Inferior parietal cortex (tissue), 1 donor: ENCODE data around the gene CCDC200.
"Not testable (repeated sequence)": the region's sequence is repeated elsewhere in the genome, so short reads cannot be mapped to it uniquely, and the experiment has no call there.

ENCODE experiments used
- DNase-seq: peaks from one replicate; pipeline ENCODE4 v3.0.0-alpha.2; 2016; ENCODE audit errors: extremely low spot score

CCDC200 gene

GRCh38 chr17:43216369-43216761 is 12.1 kb downstream of the CCDC200 start:
- no peak for DNase-seq

DNA sequence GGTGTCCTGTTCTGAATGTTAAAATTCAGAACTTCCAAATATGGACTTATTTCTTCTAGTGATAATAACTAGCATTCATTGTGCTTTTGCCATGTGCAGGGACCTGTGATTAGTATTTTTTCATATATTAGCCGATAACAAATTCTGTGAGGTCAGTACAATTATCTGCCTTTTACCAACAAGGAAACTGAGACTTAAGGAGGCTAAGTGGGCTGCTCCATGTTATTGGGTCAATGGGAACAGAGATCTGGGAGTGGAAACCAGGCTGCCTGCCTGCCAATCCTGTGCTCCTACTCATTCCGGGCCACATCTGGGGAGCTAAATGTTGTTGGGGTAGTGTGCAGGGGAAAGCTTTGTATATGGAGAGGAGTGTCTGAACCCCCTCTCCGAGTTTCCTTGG is 13.1 kb downstream of the CCDC200 start:
- no peak for DNase-seq

DNA sequence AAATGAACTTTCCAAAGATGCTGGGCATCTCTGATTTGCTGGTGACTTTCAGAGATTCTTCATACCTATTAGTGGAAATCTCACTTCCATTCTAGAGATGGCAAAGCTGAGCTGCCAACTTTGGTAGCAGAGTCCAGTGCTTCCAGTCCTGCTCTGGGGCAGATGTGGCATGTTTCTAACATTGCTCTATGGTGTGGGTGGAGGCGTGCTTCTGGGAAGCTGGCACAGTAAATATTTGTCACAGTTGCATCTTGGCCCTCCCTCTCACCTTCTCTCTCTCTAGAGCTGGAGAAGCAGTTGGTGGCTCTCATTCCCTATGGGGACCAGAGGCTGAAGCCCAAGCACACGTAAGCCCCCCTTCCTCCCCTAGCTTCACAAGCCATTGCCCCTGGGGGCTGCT is 14.9 kb downstream of the CCDC200 start:
- DNase-seq, result no peak

DNA sequence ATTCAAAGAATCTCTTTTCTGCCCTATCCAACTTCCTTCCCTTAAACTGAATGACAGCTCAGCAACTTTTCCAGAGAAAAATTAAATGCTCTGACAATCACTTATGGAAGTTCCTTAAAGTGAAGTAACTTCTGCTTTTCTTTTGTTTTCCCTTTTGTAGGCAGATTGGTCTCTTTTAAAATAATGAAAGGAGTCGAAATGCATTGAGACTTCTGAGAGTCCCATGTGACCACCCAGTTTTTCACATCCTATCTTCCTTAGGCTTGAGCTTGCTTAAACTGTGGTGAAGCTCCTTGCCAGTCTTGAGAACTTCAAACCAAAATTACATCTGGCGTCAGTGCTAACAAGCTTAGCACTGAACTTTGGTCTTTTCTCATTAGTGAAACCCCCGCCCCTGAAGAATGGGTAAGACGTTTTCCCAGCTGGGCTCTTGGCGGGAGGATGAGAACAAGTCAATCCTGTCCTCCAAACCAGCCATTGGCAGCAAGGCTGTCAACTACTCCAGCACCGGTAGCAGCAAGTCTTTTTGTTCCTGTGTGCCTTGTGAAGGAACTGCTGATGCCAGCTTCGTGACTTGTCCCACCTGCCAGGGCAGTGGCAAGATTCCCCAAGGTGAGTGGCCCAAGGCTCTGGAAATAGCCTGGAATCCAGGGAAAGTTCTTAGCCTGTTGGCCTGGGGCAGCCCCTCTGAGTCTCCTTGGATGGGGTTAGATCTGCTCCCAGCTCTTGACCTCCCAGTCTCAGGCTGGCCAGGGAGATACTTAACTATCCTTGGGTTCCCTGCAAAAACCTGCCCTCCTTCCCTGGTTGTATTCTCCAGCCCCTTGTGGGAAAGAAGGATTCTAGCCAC is 15.6 kb downstream of the CCDC200 start:
- DNase-seq, result no peak

- DNase-seq, result no peak
These were observed 16.7 kb downstream of the CCDC200 start, which contains the start of gene TMEM106A for GRCh38 chr17:43211480-43212402. TSS of gene TMEM106A (plus strand) at chr17:43211875. CDS start at chr17:43213042, 1,167 bp downstream.

- no peak for DNase-seq
These were observed 17.3 kb downstream of the CCDC200 start for GRCh38 chr17:43211123-43211479.

DNA sequence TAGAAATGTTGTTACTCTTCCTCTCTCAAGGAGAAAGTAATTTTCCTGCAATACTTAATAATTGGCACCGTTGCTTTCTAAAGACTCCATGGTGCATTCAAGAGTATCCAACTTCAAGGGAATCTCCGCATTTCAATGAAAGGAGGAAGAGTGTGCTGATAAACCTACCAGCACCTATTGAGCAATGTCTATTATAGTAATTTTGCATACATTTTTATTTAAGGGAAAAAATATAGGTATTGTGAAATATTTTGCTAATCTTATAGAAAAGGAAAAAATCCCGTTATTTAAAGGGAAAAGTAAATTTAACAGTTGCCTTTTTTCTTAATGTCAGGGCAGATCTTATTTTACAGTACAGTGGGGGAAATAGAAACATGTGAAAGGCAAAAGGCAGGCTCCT is 17.8 kb downstream of the CCDC200 start:
- DNase-seq, result no peak

- DNase-seq, result not testable (repeated sequence)
These were observed 25.4 kb downstream of the CCDC200 start for GRCh38 chr17:43203013-43203412.

- DNase-seq, result no peak
These were observed 28.3 kb downstream of the CCDC200 start for GRCh38 chr17:43200127-43200526.

DNA sequence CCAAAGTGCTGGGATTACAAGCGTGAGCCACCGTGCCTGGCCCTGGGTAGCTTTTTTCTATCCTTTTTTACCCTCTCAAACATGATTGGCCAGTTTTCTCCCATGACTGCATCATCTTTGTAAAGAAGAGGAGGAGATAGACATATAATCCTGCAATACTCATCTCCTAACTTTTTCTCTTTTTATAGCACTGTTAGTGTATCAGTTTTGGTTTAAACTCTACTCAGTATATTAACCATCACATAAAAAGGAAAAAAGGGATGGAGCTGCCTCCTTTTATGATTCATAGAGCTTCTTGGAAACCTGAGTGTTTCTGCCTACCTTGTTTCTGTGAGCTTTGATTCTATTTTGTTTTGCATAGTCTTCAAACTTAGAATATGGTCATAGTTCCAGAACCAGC is 28.8 kb downstream of the CCDC200 start:
- DNase-seq, result no peak

DNA sequence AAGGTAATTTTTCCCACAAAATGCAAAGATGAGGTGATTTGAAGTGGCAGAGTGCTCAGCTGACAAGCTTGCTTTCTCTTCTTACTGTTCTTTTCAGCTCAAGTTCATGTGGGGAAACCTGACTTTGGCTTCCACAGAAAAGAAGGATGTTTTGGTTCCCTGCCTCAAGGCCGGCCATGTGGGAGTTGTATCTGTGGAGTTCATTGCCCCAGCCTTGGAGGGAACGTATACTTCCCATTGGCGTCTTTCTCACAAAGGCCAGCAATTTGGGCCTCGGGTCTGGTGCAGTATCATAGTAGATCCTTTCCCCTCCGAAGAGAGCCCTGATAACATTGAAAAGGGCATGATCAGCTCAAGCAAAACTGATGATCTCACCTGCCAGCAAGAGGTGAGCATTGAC is 35.2 kb downstream of the CCDC200 start:
- DNase-seq, result no peak

DNA sequence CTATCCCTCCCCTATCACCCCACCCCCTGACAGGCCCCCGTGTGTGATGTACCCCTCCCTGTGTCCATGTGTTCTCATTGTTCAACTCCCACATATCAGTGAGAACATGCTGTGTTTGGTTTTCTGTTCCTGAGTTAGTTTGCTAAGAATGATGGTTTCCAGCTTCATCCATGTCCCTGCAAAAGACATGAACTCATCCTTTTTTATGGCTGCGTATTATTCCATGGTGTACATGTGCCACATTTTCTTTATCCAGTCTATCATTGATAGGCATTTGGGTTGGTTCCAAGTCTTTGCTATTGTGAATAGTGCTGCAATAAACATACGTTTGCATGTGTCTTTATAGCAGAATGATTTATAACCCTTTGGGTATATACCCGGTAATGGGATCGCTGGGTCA is 41.8 kb downstream of the CCDC200 start:
- not testable (repeated sequence) for DNase-seq

DNA sequence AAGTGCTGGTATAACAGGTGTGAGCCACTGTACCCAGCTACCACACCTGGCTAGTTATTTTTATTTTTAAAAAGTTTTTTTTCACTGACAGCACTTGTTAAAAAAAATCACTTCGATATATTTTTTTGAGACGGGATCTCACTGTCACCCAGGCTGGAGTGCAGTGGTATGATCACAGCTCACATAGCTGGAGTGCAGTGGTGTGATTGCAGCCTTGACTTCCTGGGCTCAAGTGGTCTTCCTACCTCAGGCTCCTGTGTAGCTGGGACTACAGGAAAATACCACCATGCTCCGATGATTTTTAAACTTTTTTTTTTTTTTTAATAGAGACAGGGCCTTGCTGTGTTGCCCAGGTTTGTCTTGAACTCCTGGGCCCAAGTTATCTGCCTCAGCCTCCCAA is 44.5 kb downstream of the CCDC200 start:
- DNase-seq, result no peak

DNA sequence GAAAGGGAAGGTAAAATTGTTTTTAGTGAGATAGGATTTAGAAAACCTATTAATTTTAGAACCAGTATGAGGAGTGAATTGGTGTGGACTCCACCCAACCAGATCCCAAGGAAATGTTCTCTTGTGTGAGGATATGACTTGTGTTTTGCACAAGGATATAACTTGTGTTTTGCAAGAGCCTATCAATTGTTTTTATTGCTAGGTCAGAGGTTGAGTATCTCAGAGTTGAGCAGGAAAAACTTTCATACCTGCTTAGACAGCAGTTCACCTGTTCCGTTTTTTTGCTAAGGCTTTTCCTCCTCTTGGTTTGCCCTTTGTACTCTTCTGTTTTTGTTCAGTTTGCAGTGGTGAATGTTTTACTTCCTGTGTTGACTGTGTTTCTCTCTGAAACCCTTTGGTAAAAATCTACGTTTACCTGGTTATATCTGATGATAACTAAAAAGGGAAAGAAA is 52.3 kb downstream of the CCDC200 start:
- DNase-seq, result no peak

GRCh38 chr17:43175213-43176118 is 53.0 kb downstream of the CCDC200 start:
- no peak for DNase-seq

DNA sequence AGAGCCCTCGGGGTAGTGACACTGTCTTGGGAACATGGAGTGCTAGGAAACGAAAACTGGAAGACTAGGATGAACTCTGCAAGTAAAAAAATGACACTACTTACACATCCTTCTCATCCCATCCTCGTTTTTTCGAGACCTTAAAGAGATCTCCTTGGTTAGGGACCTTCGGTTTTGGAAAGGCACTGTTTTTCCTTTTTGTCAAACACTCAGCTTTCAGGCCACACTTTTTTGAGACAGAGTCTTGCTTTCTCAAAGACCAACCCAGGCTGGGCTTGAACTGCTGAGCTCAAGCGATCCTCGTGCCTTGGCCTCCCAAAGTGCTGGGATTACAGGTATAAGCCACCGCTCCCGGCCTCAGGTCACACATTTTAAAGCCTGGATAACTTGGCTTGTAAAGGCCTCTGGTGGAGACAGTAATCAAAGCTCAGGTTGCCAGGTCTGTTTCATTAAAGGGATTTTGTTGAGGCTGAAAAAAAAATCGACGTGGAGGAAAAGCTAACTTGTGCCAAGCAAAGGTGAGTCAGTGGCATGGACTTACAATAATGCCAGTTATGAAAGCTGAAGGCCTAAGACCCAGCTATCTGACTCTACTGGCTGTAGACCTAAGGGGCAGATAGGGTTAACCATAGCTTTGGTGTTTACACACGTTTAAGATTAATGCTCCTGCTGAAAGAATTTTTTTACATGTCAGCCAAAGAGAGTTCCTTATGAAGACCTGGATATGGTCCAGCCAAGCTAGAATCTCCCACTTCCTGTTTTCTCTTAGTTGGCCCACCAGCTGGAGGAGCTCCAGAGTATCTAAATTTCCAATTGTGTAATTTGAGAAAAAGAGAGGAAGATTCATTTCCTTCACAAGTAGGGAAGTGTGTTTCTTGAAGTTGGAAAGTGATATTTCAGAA is 56.6 kb downstream of the CCDC200 start:
- DNase-seq, result peak; percentile 44
